MV-4-11 (cell line): Measurements from ENCODE around the gene DNAJC15.
A peak's percentile ranks its signal among the peaks of the same experiment; 100 is the strongest.

Experiments
- DNase-seq: peaks from one replicate; lab custom pipeline; 2025; lab: John Stamatoyannopoulos, UW

Gene DNAJC15

GRCh38 chr13:43083750-43084149 lies 60.4 kb downstream of the DNAJC15 start:
- DNase-seq = no peak

- no peak for DNase-seq
Observed at GRCh38 chr13:43085545-43085944, 62.2 kb downstream of the DNAJC15 start.

GRCh38 chr13:43086181-43086580 lies 62.8 kb downstream of the DNAJC15 start:
- no peak for DNase-seq

GRCh38 chr13:43088093-43088511 lies 64.7 kb downstream of the DNAJC15 start:
- peak; percentile 12 for DNase-seq

- DNase-seq = no peak
Observed at GRCh38 chr13:43089912-43090498, 66.6 kb downstream of the DNAJC15 start.

GRCh38 chr13:43094901-43095300 lies 71.5 kb downstream of the DNAJC15 start:
- DNase-seq = no peak

GRCh38 chr13:43095771-43096719 lies 72.7 kb downstream of the DNAJC15 start:
- DNase-seq = no peak

- no peak for DNase-seq
Observed at GRCh38 chr13:43100667-43101066, 77.3 kb downstream of the DNAJC15 start.

GRCh38 chr13:43102304-43102703 lies 78.9 kb downstream of the DNAJC15 start:
- no peak for DNase-seq

GRCh38 chr13:43107780-43108179 lies 84.4 kb downstream of the DNAJC15 start:
- DNase-seq = no peak

GRCh38 chr13:43110036-43110435 lies 86.7 kb downstream of the DNAJC15 start:
- DNase-seq = no peak

GRCh38 chr13:43110658-43111057 lies 87.3 kb downstream of the DNAJC15 start:
- DNase-seq = no peak

- no peak for DNase-seq
Observed at GRCh38 chr13:43111559-43112400, 88.4 kb downstream of the DNAJC15 start.

GRCh38 chr13:43113603-43114002 lies 90.2 kb downstream of the DNAJC15 start:
- DNase-seq = no peak

- no peak for DNase-seq
Observed at GRCh38 chr13:43114504-43114903, 91.1 kb downstream of the DNAJC15 start.

- no peak for DNase-seq
Observed at GRCh38 chr13:43115141-43115540, 91.8 kb downstream of the DNAJC15 start.

- no peak for DNase-seq
Observed at GRCh38 chr13:43116242-43116641, 92.9 kb downstream of the DNAJC15 start.

GRCh38 chr13:43118521-43118920 lies 95.1 kb downstream of the DNAJC15 start:
- DNase-seq = no peak

GRCh38 chr13:43119206-43119605 lies 95.8 kb downstream of the DNAJC15 start:
- DNase-seq = no peak

- DNase-seq = no peak
Observed at GRCh38 chr13:43122791-43123190, 99.4 kb downstream of the DNAJC15 start.

GRCh38 chr13:43123856-43124255 lies 100.5 kb downstream of the DNAJC15 start:
- DNase-seq = no peak

- no peak for DNase-seq
Observed at GRCh38 chr13:43124490-43124889, 101.1 kb downstream of the DNAJC15 start.
